GM23248 (cell line): ENCODE results near the gene GIPC2. TPM values are rescaled to one million over a fixed set of nuclear protein-coding genes. Genes with fewer than 3 reads are reported as not detected.

Experiments used
- DNase-seq: peaks from one replicate; pipeline ENCODE4 v3.0.0-alpha.2; 2015
- H2AFZ ChIP-seq: fragments of 200-600 bp; sonication (generic); 2 replicates; pipeline ENCODE4 v1.6.1; 2016; ENCODE audit warnings: antibody characterized with exemption
- H3F3A ChIP-seq: fragments of 200-600 bp; sonication (generic); 2 replicates; pipeline ENCODE4 v1.6.1; 2016; ENCODE audit warnings: mild to moderate bottlenecking, antibody characterized with exemption, mixed run types; ENCODE audit not compliant: insufficient read depth
- H3K27ac ChIP-seq: fragments of 200-600 bp; sonication (generic); 2 replicates; pipeline ENCODE4 v1.5.1; 2016; ENCODE audit warnings: mild to moderate bottlenecking
- H3K27me3 ChIP-seq: fragments of 200-600 bp; sonication (generic); replicated peaks from 2 replicates; pipeline ENCODE4 v1.6.1; 2016; ENCODE audit warnings: mild to moderate bottlenecking; ENCODE audit not compliant: insufficient read depth
- H3K36me3 ChIP-seq: fragments of 200-600 bp; sonication (generic); 2 replicates; pipeline ENCODE4 v1.6.1; 2016; ENCODE audit warnings: low read depth, mild to moderate bottlenecking
- H3K4me1 ChIP-seq: fragments of 200-600 bp; sonication (generic); 2 replicates; pipeline ENCODE4 v1.6.1; 2016; ENCODE audit warnings: mild to moderate bottlenecking; ENCODE audit not compliant: insufficient read depth
- H3K4me2 ChIP-seq: fragments of 200-600 bp; sonication (generic); one replicate; pipeline ENCODE4 v1.6.1; 2016; ENCODE audit warnings: mild to moderate bottlenecking; ENCODE audit not compliant: unreplicated experiment
- H3K4me3 ChIP-seq: fragments of 200-600 bp; sonication (generic); 2 replicates; pipeline ENCODE4 v1.5.1; 2016; ENCODE audit warnings: mild to moderate bottlenecking
- H3K79me2 ChIP-seq: fragments of 200-600 bp; sonication (generic); 2 replicates; pipeline ENCODE4 v1.6.1; 2016; ENCODE audit warnings: mild to moderate bottlenecking; ENCODE audit not compliant: insufficient read depth
- H3K9ac ChIP-seq: fragments of 200-600 bp; sonication (generic); 2 replicates; pipeline ENCODE4 v1.6.1; 2016; ENCODE audit warnings: mild to moderate bottlenecking
- H3K9me2 ChIP-seq: fragments of 200-600 bp; sonication (generic); 2 replicates; pipeline ENCODE4 v1.6.1; 2016; ENCODE audit warnings: mixed run types, mild to moderate bottlenecking, moderate library complexity; ENCODE audit not compliant: insufficient read depth
- H3K9me3 ChIP-seq: fragments of 200-600 bp; sonication (generic); one replicate; pipeline ENCODE4 v1.6.1; 2017; ENCODE audit warnings: low read depth
- H4K20me1 ChIP-seq: fragments of 200-600 bp; sonication (generic); 2 replicates; pipeline ENCODE4 v1.6.0; 2016; ENCODE audit not compliant: insufficient read depth
- EZH2 ChIP-seq: fragments of 200-600 bp; sonication (generic); IDR thresholded peaks from 2 replicates; pipeline ENCODE4 v1.6.1; 2018; ENCODE audit warnings: antibody characterized with exemption, mild to moderate bottlenecking; ENCODE audit not compliant: insufficient read depth, poor library complexity, severe bottlenecking
- EZH2phosphoT487 ChIP-seq: fragments of 200-600 bp; sonication (generic); IDR thresholded peaks from 2 replicates; pipeline ENCODE4 v1.6.1; 2018; ENCODE audit warnings: antibody characterized with exemption, moderate library complexity, mild to moderate bottlenecking, low read depth; ENCODE audit not compliant: insufficient read depth
- WGBS, 2 experiments: methylation state at CpG; one replicate each; pipeline ENCODE4 v1.1.6; 2015 to 2017; ENCODE audit warnings: low lambda C conversion rate in 2 of 2, low coverage in 1 of 2; ENCODE audit errors: missing lambda C conversion rate in 2 of 2; 5-methylcytosine and 5-hydroxymethylcytosine counted together
- in situ Hi-C: fragments of 300-500 bp; cut with MboI; formaldehyde crosslinking; loops from 2 replicates; pipeline ENCODE4 v1.15.0; 2020
- polyA plus RNA-seq: library from polyadenylated mRNA; unstranded; fragments of >200 nt; fragmentation: Nextera tagmentation; extraction: Ambion mirVana; gene quantifications from 2 replicates; pipeline ENCODE4 v1.2.1, GENCODE V29; 2016
- total RNA-seq: library from RNA; depleted of rRNA; stranded (reverse); fragments of >200 nt; shearing (Covaris generic); gene quantifications from 2 replicates; pipeline ENCODE4 v1.2.3, GENCODE V29; 2014

GIPC2 gene
- total and polyA plus RNA-seq, 2 experiments from 2014 or later = 0.32 to 0.68 TPM

GRCh38 chr1:78155121-78155520 lies 109.4 kb downstream of the GIPC2 start:
- H3K4me1 ChIP-seq = peaks cover 20% of the 10 kb centered on the region
- TF ChIP-seq EZH2 = no peak
- TF ChIP-seq EZH2phosphoT487 = no peak
- H4K20me1 ChIP-seq = no peaks in the 10 kb centered on the region
- WGBS, 2 experiments = 93 to 95% methylated on average over 4 of the region's 4 CpGs
- H3F3A ChIP-seq = 0 out of 2 replicates have a peak, but pooled peaks cover 6% of the 10 kb centered on the region
- H3K27ac ChIP-seq = no peak overlapping the region
- H3K4me3 ChIP-seq = no peak overlapping the region
- no peak for DNase-seq
- H3K9me2 ChIP-seq = no peaks in the 10 kb centered on the region
- no peaks in the 10 kb centered on the region for H3K36me3 ChIP-seq
- no peaks in the 10 kb centered on the region for H3K27me3 ChIP-seq
- no peaks in the 10 kb centered on the region for H3K9me3 ChIP-seq
- H2AFZ ChIP-seq = no peak overlapping the region
- no peak overlapping the region for H3K9ac ChIP-seq
- in situ Hi-C loops = no loop called here
- H3K79me2 ChIP-seq = no peaks in the 10 kb centered on the region
- H3K4me2 ChIP-seq = no peak overlapping the region

- peaks cover 20% of the 10 kb centered on the region for H3K4me1 ChIP-seq
- peak; percentile 54 for DNase-seq
These were observed 111.2 kb downstream of the GIPC2 start for GRCh38 chr1:78156805-78157521.

GRCh38 chr1:78165816-78166215 lies 120.0 kb downstream of the GIPC2 start:
- no peak for DNase-seq

More at GRCh38 chr1:78156805-78157521, 111.2 kb downstream of the GIPC2 start:
- Histone ChIP-seq H4K20me1 (no peaks in the 10 kb centered on the region), H3K9ac (no peak overlapping the region), H3K36me3 (no peaks in the 10 kb centered on the region), H3K27me3 (no peaks in the 10 kb centered on the region), H2AFZ (peak overlapping the region; percentile 29), H3K79me2 (no peaks in the 10 kb centered on the region), H3K4me3 (no peak overlapping the region), H3K27ac (no peak overlapping the region), H3K4me2 (peak overlapping the region; percentile 22), H3K9me2 (no peaks in the 10 kb centered on the region), H3K9me3 (no peaks in the 10 kb centered on the region), H3F3A (0 out of 2 replicates have a peak, but pooled peaks cover 6% of the 10 kb centered on the region)
- in situ Hi-C loops = no loop called here
- no peak for TF ChIP-seq EZH2phosphoT487
- no peak for TF ChIP-seq EZH2

DNA sequence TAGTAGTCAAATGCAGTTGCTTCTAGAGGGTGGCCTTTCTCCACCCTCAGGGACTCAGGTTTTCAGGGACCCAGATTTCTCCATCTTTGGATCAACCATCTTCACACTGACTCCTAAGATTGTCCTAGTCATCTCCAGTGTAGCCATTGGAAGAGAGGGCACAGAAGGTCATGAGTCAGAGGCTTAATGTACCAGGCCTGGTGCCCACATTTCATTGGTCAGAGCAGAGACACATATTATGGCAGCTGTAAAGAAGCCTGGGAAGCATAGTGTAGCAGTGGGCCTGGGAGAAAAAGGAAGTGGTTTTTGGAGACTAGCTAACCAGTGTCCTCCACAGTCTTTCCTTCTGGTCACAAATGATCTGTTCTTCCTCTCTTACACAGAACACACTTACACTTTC lies 122.5 kb downstream of the GIPC2 start:
- no peak overlapping the region for H3K4me3 ChIP-seq
- H3K4me1 ChIP-seq = peaks cover 20% of the 10 kb centered on the region
- H4K20me1 ChIP-seq = no peaks in the 10 kb centered on the region
- peak; percentile 59 for DNase-seq
- no peaks in the 10 kb centered on the region for H3K27me3 ChIP-seq
- no peak overlapping the region for H3K4me2 ChIP-seq
- H3F3A ChIP-seq = peaks cover 21% of the 10 kb centered on the region
- no peaks in the 10 kb centered on the region for H3K79me2 ChIP-seq
- H3K9me2 ChIP-seq = no peaks in the 10 kb centered on the region
- no peak overlapping the region for H3K27ac ChIP-seq
- no peaks in the 10 kb centered on the region for H3K36me3 ChIP-seq
- H3K9me3 ChIP-seq = no peaks in the 10 kb centered on the region
- in situ Hi-C loops = no loop called here
- H2AFZ ChIP-seq = no peak overlapping the region
- TF ChIP-seq EZH2phosphoT487 (no peak), EZH2 (no peak)
- no peak overlapping the region for H3K9ac ChIP-seq

More at GRCh38 chr1:78165816-78166215, 120.0 kb downstream of the GIPC2 start:
- WGBS, 2 experiments = 94 to 100% methylated on average over 2 of the region's 2 CpGs
- H2AFZ ChIP-seq = no peak overlapping the region
- TF ChIP-seq EZH2phosphoT487 (no peak), EZH2 (no peak)
- in situ Hi-C loops = no loop called here
- H3K79me2 ChIP-seq = no peaks in the 10 kb centered on the region
- no peak overlapping the region for H3K27ac ChIP-seq
- no peaks in the 10 kb centered on the region for H3K27me3 ChIP-seq
- no peaks in the 10 kb centered on the region for H4K20me1 ChIP-seq
- peaks cover 1% of the 10 kb centered on the region; the same call in 1 of the 2 replicates for H3F3A ChIP-seq
- no peak overlapping the region for H3K4me2 ChIP-seq
- H3K9me2 ChIP-seq = no peaks in the 10 kb centered on the region
- H3K4me3 ChIP-seq = no peak overlapping the region
- H3K36me3 ChIP-seq = no peaks in the 10 kb centered on the region
- no peaks in the 10 kb centered on the region for H3K9me3 ChIP-seq
- no peaks in the 10 kb centered on the region; the same call in 1 of the 2 replicates for H3K4me1 ChIP-seq
- no peak overlapping the region for H3K9ac ChIP-seq

DNA sequence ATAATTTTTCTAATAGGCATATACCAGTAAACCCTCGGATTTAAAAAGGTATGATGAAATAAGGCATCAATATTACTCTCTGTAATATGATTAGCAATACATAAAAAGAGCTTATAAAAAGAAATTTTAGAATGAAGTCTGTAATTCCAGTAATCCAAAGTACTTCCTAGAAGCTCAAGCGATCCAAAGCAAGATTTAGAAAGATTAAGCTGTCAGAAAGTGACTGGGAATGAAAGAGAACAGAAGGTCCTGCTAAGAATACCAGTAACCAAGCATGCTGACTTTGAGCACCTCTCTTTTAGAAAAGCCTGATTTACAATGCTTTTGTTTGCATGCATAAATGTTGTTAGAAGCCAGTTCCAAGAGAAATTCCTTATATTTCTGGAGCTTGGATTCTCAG lies 125.1 kb downstream of the GIPC2 start:
- Histone ChIP-seq H3K27me3 (no peaks in the 10 kb centered on the region), H3K9me2 (no peaks in the 10 kb centered on the region), H3K36me3 (no peaks in the 10 kb centered on the region), H3K9me3 (no peaks in the 10 kb centered on the region), H3K9ac (no peak overlapping the region), H3K4me3 (no peak overlapping the region), H4K20me1 (no peaks in the 10 kb centered on the region), H3F3A (peaks cover 22% of the 10 kb centered on the region), H2AFZ (peak overlapping the region; percentile 54), H3K4me1 (peaks cover 21% of the 10 kb centered on the region), H3K4me2 (peak overlapping the region; percentile 53), H3K27ac (no peak overlapping the region), H3K79me2 (no peaks in the 10 kb centered on the region)
- TF ChIP-seq EZH2phosphoT487 (no peak), EZH2 (no peak)
- peak; percentile 1 for DNase-seq
- 64 to 75% methylated on average over 2 of the region's 2 CpGs for WGBS, 2 experiments
- in situ Hi-C loops = no loop called here
